ENCODE measurements around the gene ELAVL2. TPM values are rescaled to one million over a fixed set of nuclear protein-coding genes. Genes with fewer than 3 reads are reported as not detected.

ELAVL2 gene
- total and polyA plus RNA-seq, 9 of the 15 experiments (the other 6 are each of a cell fraction or from before 2014, with no cell fraction given), result not detected

- TF ChIP-seq NONO (IDR thresholded peaks at IDR 0.05; ENCODE audit: low read depth in 2 of 2, low read length in 1 of 2), result no peak
- TF ChIP-seq, protein P1, sequence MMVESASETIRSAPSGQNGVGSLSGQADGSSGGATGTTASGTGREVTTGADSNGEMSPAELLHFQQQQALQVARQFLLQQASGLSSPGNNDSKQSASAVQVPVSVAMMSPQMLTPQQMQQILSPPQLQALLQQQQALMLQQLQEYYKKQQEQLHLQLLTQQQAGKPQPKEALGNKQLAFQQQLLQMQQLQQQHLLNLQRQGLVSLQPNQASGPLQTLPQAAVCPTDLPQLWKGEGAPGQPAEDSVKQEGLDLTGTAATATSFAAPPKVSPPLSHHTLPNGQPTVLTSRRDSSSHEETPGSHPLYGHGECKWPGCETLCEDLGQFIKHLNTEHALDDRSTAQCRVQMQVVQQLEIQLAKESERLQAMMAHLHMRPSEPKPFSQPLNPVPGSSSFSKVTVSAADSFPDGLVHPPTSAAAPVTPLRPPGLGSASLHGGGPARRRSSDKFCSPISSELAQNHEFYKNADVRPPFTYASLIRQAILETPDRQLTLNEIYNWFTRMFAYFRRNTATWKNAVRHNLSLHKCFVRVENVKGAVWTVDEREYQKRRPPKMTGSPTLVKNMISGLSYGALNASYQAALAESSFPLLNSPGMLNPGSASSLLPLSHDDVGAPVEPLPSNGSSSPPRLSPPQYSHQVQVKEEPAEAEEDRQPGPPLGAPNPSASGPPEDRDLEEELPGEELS (CRISPR knock-in tag; IDR thresholded peaks at IDR 0.05; ENCODE audit: borderline replicate concordance), result no peak
- TF ChIP-seq MTA2 (IDR thresholded peaks at IDR 0.05; ENCODE audit: low read depth), result no peak
- no peak for TF ChIP-seq TRIM25 (IDR thresholded peaks at IDR 0.05; ENCODE audit: borderline replicate concordance)
- TF ChIP-seq ILF3 (IDR thresholded peaks at IDR 0.05; ENCODE audit: borderline replicate concordance), result no peak
- TF ChIP-seq STAT5A (IDR thresholded peaks at IDR 0.05; ENCODE audit: borderline replicate concordance, low read length), result no peak
- TF ChIP-seq HOXB6 (CRISPR knock-in tag; IDR thresholded peaks at IDR 0.05; ENCODE audit: borderline replicate concordance), result no peak
- TF ChIP-seq HOMEZ (CRISPR knock-in tag; IDR thresholded peaks at IDR 0.05), result no peak
Observed at GRCh38 chr9:23822261-23823169, 3.5 kb downstream of the ELAVL2 start (continued).
